ENCODE measurements around the gene CDX1.

DNA sequence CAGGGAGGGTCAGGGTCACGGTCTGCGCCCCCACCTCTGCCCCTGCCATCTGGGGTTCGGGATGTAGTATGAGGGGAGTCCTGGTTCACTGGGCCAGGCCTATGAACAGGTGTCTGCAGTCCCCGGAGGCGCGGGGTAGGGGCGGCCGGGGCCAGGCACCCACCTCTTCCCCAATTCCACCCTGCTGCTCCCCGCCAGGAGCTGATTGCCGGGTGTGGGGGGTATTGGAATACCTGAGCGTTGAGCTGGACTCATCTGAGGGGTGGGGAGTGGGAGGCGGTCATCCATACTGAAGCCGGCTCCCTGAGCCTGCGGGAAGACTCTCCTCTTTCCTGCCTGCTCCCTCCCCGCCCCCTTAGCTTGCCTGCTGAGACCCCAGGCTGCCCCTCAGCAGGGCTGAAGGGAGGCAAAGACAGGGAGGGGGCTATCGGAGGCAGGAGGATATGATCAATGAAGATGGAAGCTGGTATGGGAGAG lies 24.0 kb downstream of the CDX1 start:
- TF ChIP-seq CTCF (conservative IDR thresholded peaks at IDR 0.05; ENCODE audit: low read depth, low read length) (no peak), EZH2 (IDR thresholded peaks at IDR 0.05; ENCODE audit: low read length, unreplicated experiment) (no peak)
